Loucy (cell line): ENCODE results near the gene SP6.

Experiments
- H2AFZ ChIP-seq: fragments of 200-600 bp; sonication (generic); 2 replicates; pipeline ENCODE4 v1.6.0; 2016; ENCODE audit warnings: antibody characterized with exemption, mild to moderate bottlenecking, low read length, moderate library complexity
- H3F3A ChIP-seq: fragments of 200-600 bp; 2 replicates; pipeline ENCODE4 v1.6.0; 2016; ENCODE audit warnings: antibody characterized with exemption, low read depth, mild to moderate bottlenecking
- H3K27me3 ChIP-seq: fragments of 200-600 bp; sonication (generic); 2 replicates; pipeline ENCODE4 v1.6.1; 2014; ENCODE audit warnings: low read length, mild to moderate bottlenecking; ENCODE audit not compliant: insufficient read depth, poor library complexity, severe bottlenecking
- H3K36me3 ChIP-seq: fragments of 200-600 bp; sonication (generic); 2 replicates; pipeline ENCODE4 v1.6.1; 2016; ENCODE audit warnings: low read length; ENCODE audit not compliant: insufficient read depth
- H3K4me1 ChIP-seq: fragments of 200-600 bp; sonication (generic); 2 replicates; pipeline ENCODE4 v1.5.1; 2014; ENCODE audit warnings: low read length, mild to moderate bottlenecking; ENCODE audit not compliant: insufficient read depth, poor library complexity, severe bottlenecking
- H3K4me2 ChIP-seq: fragments of 200-600 bp; sonication (generic); 2 replicates; pipeline ENCODE4 v1.6.0; 2014; ENCODE audit warnings: antibody characterized with exemption, low read length, low read depth, mild to moderate bottlenecking; ENCODE audit not compliant: poor library complexity, severe bottlenecking
- H3K4me3 ChIP-seq: fragments of 200-600 bp; sonication (generic); 2 replicates; pipeline ENCODE4 v1.5.1; 2014; ENCODE audit warnings: low read length, mild to moderate bottlenecking, mixed read lengths; ENCODE audit not compliant: poor library complexity, severe bottlenecking
- H3K79me2 ChIP-seq: fragments of 200-600 bp; sonication (generic); 2 replicates; pipeline ENCODE4 v1.6.1; 2014; ENCODE audit warnings: low read length; ENCODE audit not compliant: insufficient read depth
- H3K9ac ChIP-seq: fragments of 200-600 bp; sonication (generic); 2 replicates; pipeline ENCODE4 v1.6.0; 2014; ENCODE audit warnings: mild to moderate bottlenecking, low read depth, low read length, moderate library complexity; ENCODE audit not compliant: poor library complexity, severe bottlenecking
- H3K9me2 ChIP-seq: fragments of 200-600 bp; sonication (generic); replicated peaks from 2 replicates; pipeline ENCODE4 v1.6.1; 2016; ENCODE audit warnings: low read depth, low read length, mixed read lengths
- H3K9me3 ChIP-seq: fragments of 200-600 bp; sonication (generic); 2 replicates; pipeline ENCODE4 v1.6.1; 2014; ENCODE audit warnings: mild to moderate bottlenecking, antibody characterized with exemption, low read length, low read depth; ENCODE audit not compliant: insufficient read depth
- H4K20me1 ChIP-seq: fragments of 200-600 bp; sonication (generic); 2 replicates; pipeline ENCODE4 v1.6.0; 2014; ENCODE audit warnings: antibody characterized with exemption, low read length, mild to moderate bottlenecking; ENCODE audit not compliant: insufficient read depth, poor library complexity, severe bottlenecking
- CTCF ChIP-seq: fragments of 200-600 bp; sonication (generic); conservative IDR thresholded peaks from 2 replicates; pipeline ENCODE4 v1.5.1; 2014; ENCODE audit warnings: mild to moderate bottlenecking, antibody characterized with exemption, low read length
- EZH2phosphoT487 ChIP-seq: fragments of 200-600 bp; IDR thresholded peaks from 2 replicates; pipeline ENCODE4 v1.6.1; 2018; ENCODE audit warnings: antibody characterized with exemption, mild to moderate bottlenecking, moderate library complexity, borderline replicate concordance

The SP6 gene

GRCh38 chr17:47895347-47895855 is 44.4 kb upstream of the SP6 start:
- Histone ChIP-seq H3K9me2 (no peaks in the 10 kb centered on the region), H3K9me3 (no peaks in the 10 kb centered on the region), H3K4me1 (peaks cover 30% of the 10 kb centered on the region), H2AFZ (peak overlapping the region; percentile 92), H4K20me1 (peaks cover 5% of the 10 kb centered on the region), H3K27me3 (no peaks in the 10 kb centered on the region), H3K4me2 (peak overlapping the region; percentile 94), H3K9ac (peak overlapping the region; percentile 84), H3K36me3 (no peaks in the 10 kb centered on the region), H3K4me3 (peak overlapping the region; percentile 88), H3K79me2 (peaks cover 39% of the 10 kb centered on the region), H3F3A (no peaks in the 10 kb centered on the region)
- no peak for TF ChIP-seq EZH2phosphoT487
- TF ChIP-seq CTCF = no peak

GRCh38 chr17:47894498-47895346 is 43.8 kb upstream of the SP6 start:
- TF ChIP-seq EZH2phosphoT487 (no peak), CTCF (no peak)
- H3K4me2 ChIP-seq = peak overlapping the region; percentile 94
- H4K20me1 ChIP-seq = peaks cover 5% of the 10 kb centered on the region
- no peaks in the 10 kb centered on the region for H3K9me2 ChIP-seq
- H3K9ac ChIP-seq = peak overlapping the region; percentile 84
- H3K4me1 ChIP-seq = peaks cover 30% of the 10 kb centered on the region
- H3F3A ChIP-seq = no peaks in the 10 kb centered on the region
- H3K4me3 ChIP-seq = peak overlapping the region; percentile 88
- no peaks in the 10 kb centered on the region for H3K27me3 ChIP-seq
- H3K36me3 ChIP-seq = no peaks in the 10 kb centered on the region
- peaks cover 39% of the 10 kb centered on the region for H3K79me2 ChIP-seq
- H3K9me3 ChIP-seq = no peaks in the 10 kb centered on the region
- H2AFZ ChIP-seq = peak overlapping the region; percentile 92

- Histone ChIP-seq H3F3A (no peaks in the 10 kb centered on the region), H4K20me1 (peaks cover under 1% of the 10 kb centered on the region), H3K9me3 (no peaks in the 10 kb centered on the region), H3K79me2 (peaks cover 14% of the 10 kb centered on the region), H3K27me3 (no peaks in the 10 kb centered on the region), H3K9me2 (no peaks in the 10 kb centered on the region), H3K4me2 (no peak overlapping the region), H3K4me1 (peaks cover 12% of the 10 kb centered on the region), H2AFZ (no peak overlapping the region), H3K4me3 (no peak overlapping the region), H3K9ac (no peak overlapping the region), H3K36me3 (no peaks in the 10 kb centered on the region)
- TF ChIP-seq EZH2phosphoT487 (no peak), CTCF (no peak)
Observed at GRCh38 chr17:47891545-47892088, 40.7 kb upstream of the SP6 start.
